ENCODE data around the gene ZNF547.

DNA sequence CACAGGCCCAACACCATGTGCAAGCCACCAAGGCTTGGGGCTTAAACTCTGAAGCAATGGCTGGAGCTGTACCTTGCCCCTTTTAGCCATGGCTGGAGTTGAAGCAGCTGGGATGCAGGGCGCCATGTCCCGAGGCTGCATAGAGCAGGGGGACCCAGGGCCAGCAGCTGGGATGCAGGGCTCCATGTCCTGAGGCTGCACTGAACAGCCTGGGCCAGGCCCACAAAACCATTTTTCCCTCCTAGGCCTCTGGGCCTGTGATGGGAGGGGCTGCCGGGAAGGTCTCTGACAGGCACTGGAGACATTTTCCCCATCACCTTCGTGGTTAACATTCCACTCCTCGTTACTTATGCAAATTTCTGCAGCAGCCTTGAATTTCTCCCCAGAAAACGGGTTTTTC, 10.8 kb downstream of the ZNF547 start:
- TF ChIP-seq, protein P1, sequence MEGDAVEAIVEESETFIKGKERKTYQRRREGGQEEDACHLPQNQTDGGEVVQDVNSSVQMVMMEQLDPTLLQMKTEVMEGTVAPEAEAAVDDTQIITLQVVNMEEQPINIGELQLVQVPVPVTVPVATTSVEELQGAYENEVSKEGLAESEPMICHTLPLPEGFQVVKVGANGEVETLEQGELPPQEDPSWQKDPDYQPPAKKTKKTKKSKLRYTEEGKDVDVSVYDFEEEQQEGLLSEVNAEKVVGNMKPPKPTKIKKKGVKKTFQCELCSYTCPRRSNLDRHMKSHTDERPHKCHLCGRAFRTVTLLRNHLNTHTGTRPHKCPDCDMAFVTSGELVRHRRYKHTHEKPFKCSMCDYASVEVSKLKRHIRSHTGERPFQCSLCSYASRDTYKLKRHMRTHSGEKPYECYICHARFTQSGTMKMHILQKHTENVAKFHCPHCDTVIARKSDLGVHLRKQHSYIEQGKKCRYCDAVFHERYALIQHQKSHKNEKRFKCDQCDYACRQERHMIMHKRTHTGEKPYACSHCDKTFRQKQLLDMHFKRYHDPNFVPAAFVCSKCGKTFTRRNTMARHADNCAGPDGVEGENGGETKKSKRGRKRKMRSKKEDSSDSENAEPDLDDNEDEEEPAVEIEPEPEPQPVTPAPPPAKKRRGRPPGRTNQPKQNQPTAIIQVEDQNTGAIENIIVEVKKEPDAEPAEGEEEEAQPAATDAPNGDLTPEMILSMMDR (IDR thresholded peaks at IDR 0.05; ENCODE audit: low read depth, low read length, poor library complexity, severe bottlenecking) = no peak
- TF ChIP-seq EZH2phosphoT487 (IDR thresholded peaks at IDR 0.05; ENCODE audit: borderline replicate concordance, low read length) = no peak

Measured in DOHH2 (cell line).